ENCODE measurements around the gene CMPK1.

The CMPK1 gene

GRCh38 chr1:47416319-47417169 is 83.0 kb downstream of the CMPK1 start:
- no peak for TF ChIP-seq ZNF274 (IDR thresholded peaks at IDR 0.05; ENCODE audit: low read depth, low read length)
- H3K4me3 ChIP-seq (ENCODE audit: low read length) = no peak overlapping the region

GRCh38 chr1:47417170-47418044 is 83.8 kb downstream of the CMPK1 start:
- no peak overlapping the region for H3K4me3 ChIP-seq (ENCODE audit: low read length)

GRCh38 chr1:47418122-47418521 is 84.5 kb downstream of the CMPK1 start:
- H3K4me3 ChIP-seq (ENCODE audit: low read length) = no peak overlapping the region
- TF ChIP-seq ZNF274 (IDR thresholded peaks at IDR 0.05; ENCODE audit: low read depth, low read length) = no peak

More at GRCh38 chr1:47417170-47418044, 83.8 kb downstream of the CMPK1 start:
- TF ChIP-seq ZNF274 (IDR thresholded peaks at IDR 0.05; ENCODE audit: low read depth, low read length) = no peak

GRCh38 chr1:47418681-47419325 is 85.2 kb downstream of the CMPK1 start:
- no peak for TF ChIP-seq ZNF274 (IDR thresholded peaks at IDR 0.05; ENCODE audit: low read depth, low read length)
- H3K4me3 ChIP-seq (ENCODE audit: low read length) = no peak overlapping the region

- no peak for TF ChIP-seq ZNF274 (IDR thresholded peaks at IDR 0.05; ENCODE audit: low read depth, low read length)
- no peak overlapping the region for H3K4me3 ChIP-seq (ENCODE audit: low read length)
These were observed 87.0 kb downstream of the CMPK1 start for GRCh38 chr1:47420547-47420946.

GRCh38 chr1:47423872-47424271 is 90.3 kb downstream of the CMPK1 start:
- no peak for TF ChIP-seq ZNF274 (IDR thresholded peaks at IDR 0.05; ENCODE audit: low read depth, low read length)

GRCh38 chr1:47424336-47424982 is 90.9 kb downstream of the CMPK1 start:
- H3K4me3 ChIP-seq (ENCODE audit: low read length) = no peak overlapping the region
- no peak for TF ChIP-seq ZNF274 (IDR thresholded peaks at IDR 0.05; ENCODE audit: low read depth, low read length)

More at GRCh38 chr1:47423872-47424271, 90.3 kb downstream of the CMPK1 start:
- H3K4me3 ChIP-seq (ENCODE audit: low read length) = no peak overlapping the region
